ENCODE data around the gene CHKB.

Gene CHKB

GRCh38 chr22:50597097-50597496 lies 14.4 kb upstream of the CHKB start:
- no peak for DNase-seq

GRCh38 chr22:50595189-50595588 lies 12.5 kb upstream of the CHKB start:
- DNase-seq: no peak

GRCh38 chr22:50587407-50587806 lies 4.8 kb upstream of the CHKB start:
- DNase-seq: no peak

- DNase-seq: no peak
Observed at GRCh38 chr22:50586416-50586815, 3.8 kb upstream of the CHKB start.

GRCh38 chr22:50585781-50586180 lies 3.1 kb upstream of the CHKB start:
- no peak for DNase-seq

- DNase-seq: no peak
Observed at GRCh38 chr22:50585238-50585637, 2.6 kb upstream of the CHKB start.

GRCh38 chr22:50584106-50585096 lies 1.8 kb upstream of the CHKB start:
- DNase-seq: no peak

GRCh38 chr22:50583294-50583861 lies 729 bp upstream of the CHKB start:
- DNase-seq: no peak

GRCh38 chr22:50581950-50582492 lies 628 bp downstream of the CHKB start:
- no peak for DNase-seq

- DNase-seq: no peak
Observed at GRCh38 chr22:50581031-50581949, 1.4 kb downstream of the CHKB start.

GRCh38 chr22:50579752-50580151 lies 2.9 kb downstream of the CHKB start:
- DNase-seq: no peak

- no peak for DNase-seq
Observed at GRCh38 chr22:50578776-50579310, 3.8 kb downstream of the CHKB start.

GRCh38 chr22:50577987-50578775 lies 4.5 kb downstream of the CHKB start, which contains the start of gene CPT1B:
TSS of gene CPT1B (minus strand) at chr22:50578427. CDS start at chr22:50577915, 512 bp downstream.
- no peak for DNase-seq

- no peak for DNase-seq
Observed at GRCh38 chr22:50577697-50577986, 5.0 kb downstream of the CHKB start.

GRCh38 chr22:50576806-50577696 lies 5.6 kb downstream of the CHKB start:
- no peak for DNase-seq

GRCh38 chr22:50576070-50576469 lies 6.6 kb downstream of the CHKB start:
- DNase-seq: no peak

GRCh38 chr22:50575426-50575941 lies 7.2 kb downstream of the CHKB start:
- no peak for DNase-seq

- no peak for DNase-seq
Observed at GRCh38 chr22:50574383-50574755, 8.3 kb downstream of the CHKB start.

- no peak for DNase-seq
Observed at GRCh38 chr22:50573491-50574382, 8.9 kb downstream of the CHKB start.

- no peak for DNase-seq
Observed at GRCh38 chr22:50572965-50573364, 9.7 kb downstream of the CHKB start.
